Fibroblast of skin of abdomen (primary cell): ENCODE results near the gene KRTAP4-12.
"Not testable (repeated sequence)": the region's sequence is repeated elsewhere in the genome, so short reads cannot be mapped to it uniquely, and the experiment has no call there.

Experiments
- DNase-seq: peaks from one replicate; pipeline ENCODE4 v3.0.0-alpha.2; 2013

KRTAP4-12 gene

DNA sequence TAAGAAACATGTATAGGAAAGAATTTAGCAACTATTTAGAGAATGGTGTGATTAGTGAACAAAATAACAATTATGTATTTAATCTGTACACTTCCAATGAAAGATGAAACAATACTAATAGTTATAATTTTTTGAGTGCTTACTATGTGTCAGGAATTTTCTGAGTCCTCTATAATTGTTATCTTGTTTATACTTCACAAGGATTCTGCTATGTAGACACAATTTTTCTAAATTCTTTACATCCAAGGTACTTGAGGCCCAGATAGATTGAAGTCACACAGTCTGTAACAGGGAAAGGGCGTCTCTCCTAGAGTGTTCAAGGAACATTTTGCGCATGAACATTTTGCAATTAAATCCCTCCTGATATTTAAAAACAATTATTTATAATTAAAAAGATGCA is 1.1 kb upstream of the KRTAP4-12 start:
- no peak for DNase-seq

GRCh38 chr17:41123292-41123990 is 541 bp downstream of the KRTAP4-12 start:
- not testable (repeated sequence) for DNase-seq

GRCh38 chr17:41121742-41122141 is 2.2 kb downstream of the KRTAP4-12 start:
- no peak for DNase-seq

- DNase-seq: peak; percentile 63
These were observed 4.0 kb downstream of the KRTAP4-12 start for GRCh38 chr17:41119696-41120690.

DNA sequence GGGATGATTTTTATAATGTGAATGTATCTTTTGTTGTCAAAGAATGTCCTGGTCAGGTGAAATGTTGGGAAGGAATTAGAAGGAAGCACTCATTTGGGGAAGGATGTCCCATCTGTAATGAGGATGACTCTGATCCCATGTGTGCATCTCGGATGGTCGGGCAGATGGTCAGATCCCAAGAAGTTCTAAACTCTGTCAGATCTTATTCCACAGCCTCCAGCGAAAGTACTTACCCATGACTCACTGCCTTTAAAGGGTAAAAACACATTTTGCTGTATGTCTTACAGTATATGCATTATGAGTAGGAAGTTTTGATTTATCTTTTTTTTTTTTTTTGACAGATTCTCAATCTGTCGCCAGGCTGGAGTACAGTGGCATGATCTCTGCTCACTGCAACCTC is 5.3 kb downstream of the KRTAP4-12 start:
- DNase-seq: peak; percentile 42

- not testable (repeated sequence) for DNase-seq
These were observed 6.1 kb downstream of the KRTAP4-12 start, which contains the start of gene KRTAP4-11 for GRCh38 chr17:41117846-41118386. Gene KRTAP4-11 (minus strand): TSS chr17:41118373. CDS start chr17:41118315, 58 bp downstream.

GRCh38 chr17:41116297-41116696 is 7.7 kb downstream of the KRTAP4-12 start:
- peak; percentile 66 for DNase-seq

- DNase-seq: no peak
These were observed 12.7 kb downstream of the KRTAP4-12 start for GRCh38 chr17:41111151-41111885.

- not testable (repeated sequence) for DNase-seq
These were observed 15.1 kb downstream of the KRTAP4-12 start for GRCh38 chr17:41108728-41109386.

DNA sequence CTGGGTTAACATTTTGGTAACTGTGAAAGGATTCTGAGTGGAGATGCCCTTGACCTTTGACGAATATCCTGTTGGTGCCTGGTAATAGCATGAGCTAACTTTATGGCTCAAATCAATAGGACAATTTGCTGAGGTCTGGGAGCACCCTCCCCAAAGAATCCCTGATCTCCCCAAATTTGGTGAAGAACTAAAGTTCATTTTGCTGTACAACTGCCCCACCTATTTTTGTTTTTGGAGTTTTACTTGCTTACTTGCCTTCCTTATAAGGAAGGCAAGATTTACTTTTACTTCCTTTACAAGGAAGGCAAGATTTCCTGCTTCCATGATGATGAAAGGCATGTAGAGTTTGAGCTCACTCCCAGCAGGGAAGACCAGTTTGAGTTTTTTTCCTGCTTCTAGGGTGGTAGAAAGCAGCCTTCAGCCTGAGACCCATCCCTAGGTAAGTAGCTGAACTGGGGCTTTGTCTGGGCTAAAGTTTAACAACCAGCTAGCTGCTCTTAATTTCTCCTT is 16.0 kb downstream of the KRTAP4-12 start:
- DNase-seq: no peak

- not testable (repeated sequence) for DNase-seq
These were observed 18.6 kb downstream of the KRTAP4-12 start, which contains the start of gene KRTAP4-9 for GRCh38 chr17:41105347-41105746. Gene KRTAP4-9 (plus strand): TSS chr17:41105389. CDS start chr17:41105389, 0 bp downstream.

GRCh38 chr17:41104386-41105038 is 19.5 kb downstream of the KRTAP4-12 start:
- DNase-seq: peak; percentile 85

DNA sequence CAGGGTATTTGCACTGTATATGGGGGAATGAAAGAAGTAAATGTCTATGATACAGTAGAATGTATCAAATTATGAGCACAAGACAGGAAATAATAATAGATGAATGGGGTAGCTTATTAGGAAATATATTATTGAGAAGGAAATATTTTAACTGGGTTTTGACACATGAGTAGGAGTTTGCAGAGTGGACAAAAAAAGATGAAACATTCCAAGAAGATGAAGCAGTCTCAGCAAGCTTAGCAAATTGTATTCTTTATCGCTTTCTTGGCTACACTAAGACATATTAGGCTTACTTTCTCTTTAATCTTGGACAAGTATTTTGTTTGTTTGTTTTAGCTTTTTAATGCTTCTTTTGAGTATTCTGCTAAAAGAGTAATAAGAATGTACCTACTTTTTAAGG is 20.1 kb downstream of the KRTAP4-12 start:
- DNase-seq: peak; percentile 35

GRCh38 chr17:41101586-41102259 is 22.3 kb downstream of the KRTAP4-12 start, which contains the start of gene KRTAP4-16:
Gene KRTAP4-16 (minus strand): TSS chr17:41102209. CDS start chr17:41102209, 0 bp downstream.
- DNase-seq: no peak

DNA sequence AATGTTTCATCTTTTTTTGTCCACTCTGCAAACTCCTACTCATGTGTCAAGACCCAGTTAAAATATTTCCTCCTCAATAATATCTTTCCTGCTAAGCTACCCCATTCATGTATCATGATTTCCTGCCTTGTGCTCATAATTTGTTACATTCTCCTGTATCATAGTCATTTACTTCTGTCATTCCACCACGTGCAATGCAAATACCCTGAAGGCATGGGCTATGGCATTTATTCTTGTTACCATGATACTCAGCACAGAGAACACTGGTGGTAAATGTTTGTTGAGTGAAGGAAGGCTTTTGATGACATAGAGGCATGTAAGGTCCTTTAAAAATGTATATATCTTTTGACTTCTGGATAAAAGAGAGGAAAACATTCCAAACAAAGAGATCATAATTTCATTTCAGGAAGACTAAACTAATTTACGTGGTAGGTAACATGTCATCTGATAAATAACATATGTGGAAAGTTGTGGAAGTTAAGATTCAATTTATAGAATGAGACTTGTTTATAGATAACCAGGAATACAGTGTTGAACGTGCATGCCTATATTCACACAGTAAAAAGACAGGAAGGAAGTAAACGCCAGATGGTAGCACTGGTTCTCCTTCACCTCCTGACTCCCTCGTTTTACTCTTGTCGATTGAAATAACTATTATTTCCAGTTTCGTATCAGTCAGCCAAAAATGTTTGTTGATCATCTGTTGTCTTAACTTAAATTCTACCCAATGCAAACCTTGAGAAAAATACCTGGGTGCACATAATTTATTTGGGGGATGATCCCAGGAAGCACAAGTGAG is 24.1 kb downstream of the KRTAP4-12 start:
- peak; percentile 86 for DNase-seq

DNA sequence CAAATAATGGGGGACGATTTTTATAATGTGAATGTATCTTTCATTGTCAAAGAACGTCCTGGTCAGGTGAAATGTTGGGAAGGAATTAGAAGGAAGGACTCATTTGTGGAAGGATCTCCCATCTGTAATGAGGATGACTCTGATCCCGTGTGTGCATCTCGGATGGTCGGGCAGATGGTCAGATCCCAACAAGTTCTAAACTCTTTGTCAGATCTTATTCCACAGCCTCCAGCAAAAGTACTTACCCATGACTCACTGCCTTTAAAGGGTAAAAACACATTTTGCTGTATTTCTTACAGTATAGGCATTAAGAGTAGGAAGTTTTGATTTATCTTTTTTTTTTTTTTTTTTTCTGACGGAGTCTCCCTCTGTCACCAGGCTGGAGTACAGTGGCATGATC is 25.5 kb downstream of the KRTAP4-12 start:
- peak; percentile 62 for DNase-seq

GRCh38 chr17:41098042-41098441 is 25.9 kb downstream of the KRTAP4-12 start, which contains the start of gene KRTAP4-8:
Gene KRTAP4-8 (minus strand): TSS chr17:41098142. CDS start chr17:41098084, 58 bp downstream.
- DNase-seq: no peak

DNA sequence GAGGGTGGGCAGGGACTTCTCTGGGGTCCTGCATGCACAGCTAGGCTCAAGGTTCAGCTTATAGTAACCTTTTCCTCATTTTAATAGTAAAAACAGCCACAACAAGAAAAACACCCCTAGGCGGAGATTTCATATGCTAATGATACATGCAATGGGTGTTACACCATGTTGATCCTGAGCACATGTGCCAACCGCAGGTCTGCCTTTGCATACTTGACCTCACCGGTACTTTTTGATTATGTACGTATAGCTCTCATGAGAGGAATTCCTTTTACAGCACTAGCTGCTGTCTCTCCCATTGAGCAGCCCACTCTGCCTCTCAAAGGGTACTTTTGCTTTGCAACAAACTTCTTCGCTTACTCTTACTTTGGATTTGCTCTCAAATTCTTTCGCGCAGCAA is 27.9 kb downstream of the KRTAP4-12 start:
- DNase-seq: no peak

- DNase-seq: not testable (repeated sequence)
These were observed 35.1 kb downstream of the KRTAP4-12 start for GRCh38 chr17:41088760-41089352.
